ENCODE results near the gene OR51Q1. TPM values are rescaled to one million over a fixed set of nuclear protein-coding genes. Genes with fewer than 3 reads are reported as not detected.

Gene OR51Q1
- total RNA-seq, 1 donor from 2014 or later = not detected

DNA sequence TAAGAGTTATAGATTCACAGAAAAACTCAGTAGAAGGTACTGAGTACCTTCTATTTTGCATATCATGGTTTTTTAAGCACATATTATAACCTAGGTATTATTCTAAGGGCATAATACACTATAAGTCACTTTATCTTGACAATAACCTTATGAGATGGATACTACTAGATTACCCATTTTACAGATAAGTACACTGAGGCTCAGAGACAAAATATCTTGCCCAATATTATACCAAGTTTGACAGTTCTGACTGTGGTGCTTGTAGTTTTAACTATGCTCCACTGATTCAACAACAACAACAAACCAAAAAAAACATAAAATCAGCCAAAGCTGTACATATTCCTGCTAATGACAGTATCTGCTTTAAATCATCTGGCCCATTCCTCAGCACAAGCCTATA lies 27.8 kb upstream of the OR51Q1 start:
- intact Hi-C loops (cut with micrococcal nuclease) = no loop called here
- TF ChIP-seq, protein P1, sequence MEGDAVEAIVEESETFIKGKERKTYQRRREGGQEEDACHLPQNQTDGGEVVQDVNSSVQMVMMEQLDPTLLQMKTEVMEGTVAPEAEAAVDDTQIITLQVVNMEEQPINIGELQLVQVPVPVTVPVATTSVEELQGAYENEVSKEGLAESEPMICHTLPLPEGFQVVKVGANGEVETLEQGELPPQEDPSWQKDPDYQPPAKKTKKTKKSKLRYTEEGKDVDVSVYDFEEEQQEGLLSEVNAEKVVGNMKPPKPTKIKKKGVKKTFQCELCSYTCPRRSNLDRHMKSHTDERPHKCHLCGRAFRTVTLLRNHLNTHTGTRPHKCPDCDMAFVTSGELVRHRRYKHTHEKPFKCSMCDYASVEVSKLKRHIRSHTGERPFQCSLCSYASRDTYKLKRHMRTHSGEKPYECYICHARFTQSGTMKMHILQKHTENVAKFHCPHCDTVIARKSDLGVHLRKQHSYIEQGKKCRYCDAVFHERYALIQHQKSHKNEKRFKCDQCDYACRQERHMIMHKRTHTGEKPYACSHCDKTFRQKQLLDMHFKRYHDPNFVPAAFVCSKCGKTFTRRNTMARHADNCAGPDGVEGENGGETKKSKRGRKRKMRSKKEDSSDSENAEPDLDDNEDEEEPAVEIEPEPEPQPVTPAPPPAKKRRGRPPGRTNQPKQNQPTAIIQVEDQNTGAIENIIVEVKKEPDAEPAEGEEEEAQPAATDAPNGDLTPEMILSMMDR (IDR thresholded peaks at IDR 0.05) = no peak
- CTCF ChIA-PET = no interaction called here
- Mint-ChIP-seq H3K27me3 (no peaks in the 10 kb centered on the region), H3K4me1 (no peaks in the 10 kb centered on the region), H3K4me3 (no peak overlapping the region), H3K9me3 (peaks cover 2% of the 10 kb centered on the region), H3K27ac (no peak overlapping the region), H3K36me3 (ENCODE audit: low read depth) (no peaks in the 10 kb centered on the region)
- POLR2A ChIA-PET = no interaction called here
- no peak for DNase-seq
- ATAC-seq (ENCODE audit: low read depth) = no peak

DNA sequence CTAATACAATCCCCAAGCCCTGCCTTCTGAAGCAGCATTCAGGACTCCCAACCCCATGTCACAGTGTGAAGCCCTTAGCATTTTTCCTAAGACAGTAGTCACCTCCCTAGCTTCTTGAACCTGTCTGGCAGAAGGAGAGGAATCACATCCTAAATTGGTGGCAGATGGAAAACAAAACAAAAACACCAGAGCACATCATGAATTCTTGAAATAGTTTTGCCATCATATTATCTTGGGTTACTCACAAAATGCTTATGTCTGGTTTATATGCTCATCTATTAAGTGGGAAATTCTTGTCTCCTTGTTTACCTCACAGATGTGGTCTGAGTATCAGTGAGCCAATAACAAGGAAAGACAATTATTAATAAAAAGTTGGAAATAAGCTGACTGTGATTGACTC lies 23.0 kb upstream of the OR51Q1 start:
- TF ChIP-seq, protein P1 (IDR thresholded peaks at IDR 0.05) = no peak
- Mint-ChIP-seq H3K4me3 (no peak overlapping the region), H3K9me3 (peaks cover 2% of the 10 kb centered on the region), H3K36me3 (ENCODE audit: low read depth) (no peaks in the 10 kb centered on the region), H3K4me1 (no peaks in the 10 kb centered on the region), H3K27ac (no peak overlapping the region), H3K27me3 (no peaks in the 10 kb centered on the region)
- CTCF ChIA-PET = no interaction called here
- intact Hi-C loops (cut with micrococcal nuclease) = no loop called here
- no peak for DNase-seq
- POLR2A ChIA-PET = no interaction called here
- ATAC-seq (ENCODE audit: low read depth) = no peak

DNA sequence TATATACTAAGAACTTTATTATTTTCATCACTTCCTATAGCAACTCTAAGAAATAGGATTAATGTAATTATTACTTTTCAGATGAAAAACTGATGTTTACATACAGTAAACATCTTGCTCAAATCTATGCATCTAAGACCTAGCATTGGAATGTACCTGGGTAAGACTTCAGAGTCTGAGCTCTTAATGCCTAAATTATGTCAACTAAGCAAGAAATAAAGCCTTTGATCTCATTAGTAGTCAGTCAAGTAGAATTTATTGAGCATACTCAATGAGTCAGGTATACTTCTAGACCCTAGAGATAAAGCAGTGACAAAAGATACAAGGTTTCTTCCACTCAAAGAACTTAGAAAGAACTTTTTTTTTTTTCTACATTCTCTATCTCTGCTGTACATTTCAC lies 16.7 kb upstream of the OR51Q1 start:
- no peak overlapping the region for H3K27ac Mint-ChIP-seq

DNA sequence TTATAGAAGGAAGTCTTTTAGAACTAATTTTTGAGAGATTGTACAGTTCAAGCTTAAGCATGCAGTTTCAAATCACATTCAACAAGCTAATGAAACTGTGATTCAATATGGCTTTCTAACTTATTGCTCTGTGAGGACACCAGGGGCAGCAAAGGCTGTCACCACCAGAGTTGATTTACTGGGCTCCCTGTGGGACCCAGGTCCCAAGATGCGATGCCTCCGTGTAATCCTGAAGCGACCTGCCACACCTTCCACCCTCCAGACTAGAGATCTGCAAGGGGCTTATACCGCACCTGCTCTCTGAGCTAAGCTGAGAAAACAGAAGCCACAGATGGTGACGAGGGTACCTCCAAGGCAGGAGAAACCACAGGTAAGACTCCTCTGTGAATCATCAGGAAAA lies 918 bp upstream of the OR51Q1 start:
- CTCF ChIA-PET = no interaction called here
- Mint-ChIP-seq H3K27me3 (peaks cover 12% of the 10 kb centered on the region), H3K27ac (no peak overlapping the region), H3K4me3 (no peak overlapping the region), H3K36me3 (ENCODE audit: low read depth) (no peaks in the 10 kb centered on the region), H3K4me1 (no peaks in the 10 kb centered on the region), H3K9me3 (no peaks in the 10 kb centered on the region)
- ATAC-seq (ENCODE audit: low read depth) (no peak), DNase-seq (no peak)
- TF ChIP-seq, protein P1 (IDR thresholded peaks at IDR 0.05) = no peak
- intact Hi-C loops (cut with micrococcal nuclease) = no loop called here
- POLR2A ChIA-PET = no interaction called here

More for the DNA sequence above, 16.7 kb upstream of the OR51Q1 start:
- DNase-seq (no peak), ATAC-seq (ENCODE audit: low read depth) (no peak)
- Mint-ChIP-seq H3K27me3 (peaks cover 15% of the 10 kb centered on the region), H3K36me3 (ENCODE audit: low read depth) (no peaks in the 10 kb centered on the region), H3K9me3 (no peaks in the 10 kb centered on the region), H3K4me1 (no peaks in the 10 kb centered on the region), H3K4me3 (no peak overlapping the region)
- TF ChIP-seq, protein P1 (IDR thresholded peaks at IDR 0.05) = no peak
- intact Hi-C loops (cut with micrococcal nuclease) = no loop called here
- ChIA-PET POLR2A (no interaction called here), CTCF (no interaction called here)

DNA sequence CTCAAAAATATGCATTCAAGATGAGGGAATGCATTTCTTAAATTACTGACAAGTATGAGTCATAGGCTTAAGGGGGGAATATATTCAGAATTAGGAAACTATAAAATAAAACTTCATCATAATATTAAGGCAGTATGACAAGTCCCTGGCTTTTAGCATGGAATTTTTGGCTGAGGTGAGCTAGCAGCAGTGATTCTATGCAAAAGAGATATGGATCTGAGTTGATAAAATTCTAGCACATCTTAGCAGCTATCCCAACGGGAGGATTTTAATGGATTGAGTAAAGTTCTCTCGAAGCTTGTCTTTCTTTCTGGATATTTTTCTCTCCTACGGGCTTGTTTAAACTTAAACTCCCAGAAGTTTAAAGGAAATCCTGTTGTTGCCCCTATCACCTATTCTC lies 1.2 kb downstream of the OR51Q1 start:
- TF ChIP-seq, protein P1 (IDR thresholded peaks at IDR 0.05) = no peak
- Mint-ChIP-seq H3K36me3 (ENCODE audit: low read depth) (no peaks in the 10 kb centered on the region), H3K9me3 (no peaks in the 10 kb centered on the region), H3K4me3 (no peak overlapping the region), H3K27me3 (peaks cover 15% of the 10 kb centered on the region), H3K27ac (no peak overlapping the region), H3K4me1 (no peaks in the 10 kb centered on the region)
- intact Hi-C loops (cut with micrococcal nuclease) = no loop called here
- ChIA-PET CTCF (no interaction called here), POLR2A (no interaction called here)
- ATAC-seq (ENCODE audit: low read depth) = no peak
- no peak for DNase-seq

All from activated B cell treated with CpG ODN at 0.5 μM for 24 hours (primary cell).